CD14-positive monocyte (primary cell): ENCODE results near the gene CYP4F11. TPM values are rescaled to one million over a fixed set of nuclear protein-coding genes. Genes with fewer than 3 reads are reported as not detected.
"Not testable (repeated sequence)": the region's sequence is repeated elsewhere in the genome, so short reads cannot be mapped to it uniquely, and the experiment has no call there.

Experiments
- DNase-seq, 3 donors: peaks; one replicate each; pipeline ENCODE4 v3.0.0-alpha.2; 2011 to 2022
- H2AFZ ChIP-seq: 2 replicates; pipeline ENCODE4 v1.6.0; 2012; ENCODE audit warnings: mild to moderate bottlenecking, low read depth, low read length, inconsistent platforms; ENCODE audit not compliant: insufficient read depth, poor library complexity, severe bottlenecking
- H3K27ac ChIP-seq, 2 donors: 1 replicate in 1 of 2; 2 replicates in 1 of 2; pipeline ENCODE4 v1.5.1; 2012 to 2013; ENCODE audit warnings: low read length in 2 of 2, control low read depth in 1 of 2, inconsistent platforms in 1 of 2, low read depth in 1 of 2, mild to moderate bottlenecking in 1 of 2
- H3K27me3 ChIP-seq, 2 donors: one replicate each; pipeline versions ENCODE4 v1.6.0 to v1.6.1; 2011 to 2013; ENCODE audit warnings: low read length in 2 of 2; ENCODE audit not compliant: control insufficient read depth in 2 of 2, insufficient read depth in 2 of 2
- H3K36me3 ChIP-seq, 2 donors: replicated peaks in 1 of 2; 1 replicate in 1 of 2; 2 replicates in 1 of 2; pipeline versions ENCODE4 v1.5.1 to v1.6.1; 2012 to 2013; ENCODE audit warnings: low read length in 2 of 2, control low read depth in 1 of 2, inconsistent platforms in 1 of 2, mild to moderate bottlenecking in 1 of 2; ENCODE audit not compliant: insufficient read depth in 2 of 2, control insufficient read depth in 1 of 2
- H3K4me1 ChIP-seq, 2 donors: 1 replicate in 1 of 2; 2 replicates in 1 of 2; pipeline versions ENCODE4 v1.5.1 to v1.6.1; 2012 to 2013; ENCODE audit warnings: low read length in 2 of 2, control low read depth in 1 of 2, inconsistent platforms in 1 of 2, mild to moderate bottlenecking in 1 of 2, moderate library complexity in 1 of 2; ENCODE audit not compliant: insufficient read depth in 2 of 2, control insufficient read depth in 1 of 2
- H3K4me2 ChIP-seq: replicated peaks from 2 replicates; pipeline ENCODE3; 2012; ENCODE audit warnings: low read length, moderate library complexity, mild to moderate bottlenecking; ENCODE audit not compliant: poor library complexity, severe bottlenecking; ENCODE audit errors: extremely low read depth
- H3K4me3 ChIP-seq, 3 experiments: fragments of 200-600 bp in 1 of 3; sonication (generic) in 1 of 3; replicated peaks in 1 of 3; 1 replicate in 2 of 3; 2 replicates in 1 of 3; pipeline ENCODE4 v1.5.1; 2011 to 2013; ENCODE audit warnings: low read length in 3 of 3, mild to moderate bottlenecking in 3 of 3, control low read depth in 2 of 3, low read depth in 2 of 3, inconsistent platforms in 1 of 3, moderate library complexity in 1 of 3
- H3K79me2 ChIP-seq: 2 replicates; pipeline ENCODE4 v1.6.0; 2012; ENCODE audit warnings: mild to moderate bottlenecking, control low read depth, inconsistent platforms, low read length, moderate library complexity; ENCODE audit not compliant: insufficient read depth
- H3K9ac ChIP-seq: 2 replicates; pipeline ENCODE4 v1.6.0; 2017; ENCODE audit warnings: low read length, mild to moderate bottlenecking; ENCODE audit not compliant: insufficient read depth, poor library complexity, severe bottlenecking
- H3K9me3 ChIP-seq, 2 donors: replicated peaks in 1 of 2; 1 replicate in 1 of 2; 2 replicates in 1 of 2; pipeline versions ENCODE4 v1.5.1 to v1.6.1; 2012 to 2013; ENCODE audit warnings: low read length in 2 of 2, control low read depth in 1 of 2; ENCODE audit not compliant: control insufficient read depth in 1 of 2, insufficient read depth in 1 of 2
- H4K20me1 ChIP-seq: 2 replicates; pipeline ENCODE4 v1.6.0; 2012; ENCODE audit warnings: mild to moderate bottlenecking, low read length, control low read depth, moderate library complexity; ENCODE audit not compliant: insufficient read depth
- H3K27ac Mint-ChIP-seq, 7 donors: one replicate each; pipeline ENCODE4 v1.8.0; 2020; ENCODE audit warnings: mild to moderate bottlenecking in 7 of 7, mixed read lengths in 7 of 7, moderate library complexity in 6 of 7, inconsistent platforms in 2 of 7
- H3K27me3 Mint-ChIP-seq, 3 donors: one replicate each; pipeline ENCODE4 v1.8.0; 2021 to 2022; ENCODE audit warnings: low read depth in 3 of 3, mild to moderate bottlenecking in 3 of 3, mixed read lengths in 3 of 3, moderate library complexity in 3 of 3, inconsistent platforms in 1 of 3
- H3K36me3 Mint-ChIP-seq, 2 donors: one replicate each; pipeline ENCODE4 v1.8.0; 2020; ENCODE audit warnings: mixed read lengths in 2 of 2, inconsistent platforms in 1 of 2, mild to moderate bottlenecking in 1 of 2
- H3K4me1 Mint-ChIP-seq: one replicate; pipeline ENCODE4 v1.8.0; 2020; ENCODE audit warnings: mild to moderate bottlenecking, mixed read lengths
- H3K4me3 Mint-ChIP-seq, 2 donors: one replicate each; pipeline ENCODE4 v1.8.0; 2020; ENCODE audit warnings: mild to moderate bottlenecking in 2 of 2, mixed read lengths in 2 of 2, moderate library complexity in 1 of 2
- H3K9me3 Mint-ChIP-seq, 7 donors: one replicate each; pipeline ENCODE4 v1.8.0; 2020 to 2022; ENCODE audit warnings: mixed read lengths in 7 of 7, mild to moderate bottlenecking in 6 of 7, moderate library complexity in 6 of 7, inconsistent platforms in 2 of 7
- CTCF ChIP-seq: fragments of 200-600 bp; IDR thresholded peaks from one replicate; pipeline ENCODE4 v1.8.0; 2022; ENCODE audit warnings: antibody characterized with exemption, mild to moderate bottlenecking
- WGBS: methylation state at CpG from one replicate; pipeline ENCODE4 v1.1.5; 2013; ENCODE audit warnings: missing lambda C conversion rate; ENCODE audit not compliant: insufficient coverage; 5-methylcytosine and 5-hydroxymethylcytosine counted together
- intact Hi-C, 2 donors: fragments of 100-400 bp; cut with micrococcal nuclease; formaldehyde crosslinking; loops; one replicate each; pipeline versions ENCODE4 v1.15.0 to v1.15.1; 2023
- polyA plus RNA-seq, 3 donors: library from polyadenylated mRNA; depleted of rRNA in 1 of 3; unstranded in 2 of 3; stranded (reverse) in 1 of 3; fragments of 300-500 nt in 2 of 3; fragments of >200 nt in 1 of 3; fragmentation: Illumina TruSeq in 2 of 3; gene quantifications; 1 replicate in 2 of 3; 2 replicates in 1 of 3; pipeline ENCODE4 v1.2.3, GENCODE V29; 2012 to 2021

The CYP4F11 gene
- polyA plus RNA-seq, 3 donors = not detected

DNA sequence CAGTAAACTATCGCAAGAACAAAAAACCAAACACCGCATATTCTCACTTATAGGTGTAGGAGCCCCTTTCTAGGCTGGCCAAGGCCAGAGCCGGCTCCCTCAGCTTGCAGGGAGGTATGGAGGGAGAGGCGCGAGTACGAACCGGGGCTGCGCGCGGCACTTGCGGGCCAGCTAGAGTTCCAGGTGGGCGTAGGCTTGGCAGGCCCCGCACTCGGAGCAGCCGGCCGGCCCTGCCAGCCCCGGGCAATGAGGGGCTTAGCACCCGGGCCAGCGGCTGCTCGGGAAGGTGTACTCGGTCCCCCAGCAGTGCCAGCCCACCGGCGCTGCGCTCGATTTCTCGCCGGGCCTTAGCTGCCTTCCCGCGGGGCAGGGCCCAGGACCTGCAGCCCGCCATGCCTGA lies 34.8 kb downstream of the CYP4F11 start:
- H3K79me2 ChIP-seq, H3K27me3 ChIP-seq, H3K9me3 ChIP-seq, H4K20me1 ChIP-seq, H3K4me2 ChIP-seq, intact Hi-C loops, H3K36me3 ChIP-seq, H3K27ac ChIP-seq, H3K36me3 Mint-ChIP-seq, H3K4me3 ChIP-seq, H3K4me1 ChIP-seq, DNase-seq, H2AFZ ChIP-seq, H3K27ac Mint-ChIP-seq, H3K9ac ChIP-seq: not testable (repeated sequence)
- WGBS = 10% methylated on average over 23 of the region's 30 CpGs
- peaks cover 3 to 16% (median 12%) of the 10 kb centered on the region in 7 donors for H3K9me3 Mint-ChIP-seq
- peak overlapping the region; percentile 79 to 95 for H3K4me3 Mint-ChIP-seq
- H3K27me3 Mint-ChIP-seq = peaks cover 0 to 17% (median 9%) of the 10 kb centered on the region in 3 donors
- peaks cover 15% of the 10 kb centered on the region for H3K4me1 Mint-ChIP-seq

DNA sequence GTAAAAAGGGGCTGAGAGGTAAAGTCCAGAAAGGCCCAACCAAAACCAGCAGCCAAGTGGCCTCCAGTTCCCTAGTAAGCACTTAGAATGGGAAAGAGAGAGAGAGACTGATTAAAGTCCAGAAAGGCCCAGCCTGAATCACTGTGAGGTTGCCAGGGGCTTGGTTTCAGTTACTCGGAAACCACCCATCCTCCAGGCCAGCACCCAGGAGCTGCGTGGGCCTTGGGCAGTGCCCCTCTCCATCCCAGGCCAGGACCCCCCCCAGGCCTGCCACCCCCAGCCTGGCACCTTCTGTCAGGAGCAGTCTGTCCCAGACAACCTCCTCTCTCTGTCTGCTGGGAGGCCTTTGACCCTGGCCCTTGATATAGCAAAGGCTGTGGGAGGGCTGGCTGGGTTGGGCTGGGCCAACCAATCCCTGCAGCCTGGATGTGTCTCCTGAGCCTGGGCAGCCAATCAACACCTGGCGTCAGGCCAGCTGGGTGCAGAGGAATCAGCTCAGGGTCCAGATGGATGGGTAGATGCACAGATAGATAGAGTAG lies 36.5 kb downstream of the CYP4F11 start, which contains the start of gene CYP4F2:
Gene CYP4F2, minus strand, starts transcription at position 337 of the 539 bp plus-strand sequence. CDS start 463 bp downstream, outside the sequence.
- TF ChIP-seq CTCF = no peak
- no peaks in the 10 kb centered on the region for H3K79me2 ChIP-seq
- intact Hi-C loops = no loop called here
- H3K4me1 ChIP-seq = peaks cover 3 to 6% of the 10 kb centered on the region in 2 donors
- Mint-ChIP-seq H3K4me1 (peaks cover 15% of the 10 kb centered on the region), H3K27ac (no peak within 1 kb of the TSS), H3K27me3 (peaks cover 0 to 17% (median 9%) of the 10 kb centered on the region in 3 donors), H3K9me3 (peaks cover 0 to 11% (median 4%) of the 10 kb centered on the region in 7 donors), H3K4me3 (no peak within 1 kb of the TSS), H3K36me3 (no peaks in the 10 kb centered on the region)
- WGBS = 100% methylated on average over 1 of the region's 3 CpGs
- DNase-seq = no peak
- no peak within 1 kb of the TSS for H3K9ac ChIP-seq
- no peak within 1 kb of the TSS for H3K4me3 ChIP-seq
- no peak within 1 kb of the TSS for H2AFZ ChIP-seq
- no peaks in the 10 kb centered on the region for H3K27me3 ChIP-seq
- H3K27ac ChIP-seq = no peak within 1 kb of the TSS
- no peaks in the 10 kb centered on the region for H3K9me3 ChIP-seq
- no peaks in the 10 kb centered on the region for H3K36me3 ChIP-seq
- no peak within 1 kb of the TSS for H3K4me2 ChIP-seq
- no peaks in the 10 kb centered on the region for H4K20me1 ChIP-seq
